Esophagus squamous epithelium (tissue), 4 donors: ENCODE results near the gene SRGAP1.

ENCODE experiments used
- POLR2A ChIP-seq, 4 donors: fragments of 450-650 bp; IDR thresholded peaks; one replicate each; pipeline ENCODE4 v1.6.1; 2017; ENCODE audit warnings: antibody characterized with exemption in 4 of 4, mild to moderate bottlenecking in 4 of 4, moderate library complexity in 3 of 4
- TF ChIP-seq, protein P1 (sequence below), 6 experiments: fragments of 450-650 bp in 4 of 6; fragments of 200-600 bp in 2 of 6; sonication (generic) in 2 of 6; IDR thresholded peaks; one replicate each; pipeline ENCODE4 v1.5.1; 2016 to 2019; ENCODE audit warnings: antibody characterized with exemption in 6 of 6, mild to moderate bottlenecking in 4 of 6, moderate library complexity in 4 of 6

DNA sequence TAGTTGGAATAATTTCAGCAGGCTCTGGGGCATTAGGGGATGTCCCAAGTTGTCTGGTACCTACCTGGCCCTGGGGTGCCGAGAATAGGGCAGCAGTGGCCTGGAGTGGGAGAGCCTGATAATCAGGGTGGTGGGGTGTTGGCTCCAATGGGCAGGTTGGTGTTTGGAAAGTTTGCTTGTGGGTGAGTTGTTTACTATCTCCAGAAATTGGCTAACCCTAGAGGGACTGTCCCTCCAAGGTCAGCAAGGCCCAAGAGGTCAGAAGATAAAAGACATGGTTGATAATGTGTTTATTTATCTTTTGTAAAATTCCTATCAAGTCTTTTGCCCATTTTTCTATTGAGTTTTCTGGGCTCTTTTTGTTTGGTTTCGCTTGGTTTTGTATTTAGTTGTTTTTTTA lies 272.5 kb downstream of the SRGAP1 start:
- TF ChIP-seq, protein P1, sequence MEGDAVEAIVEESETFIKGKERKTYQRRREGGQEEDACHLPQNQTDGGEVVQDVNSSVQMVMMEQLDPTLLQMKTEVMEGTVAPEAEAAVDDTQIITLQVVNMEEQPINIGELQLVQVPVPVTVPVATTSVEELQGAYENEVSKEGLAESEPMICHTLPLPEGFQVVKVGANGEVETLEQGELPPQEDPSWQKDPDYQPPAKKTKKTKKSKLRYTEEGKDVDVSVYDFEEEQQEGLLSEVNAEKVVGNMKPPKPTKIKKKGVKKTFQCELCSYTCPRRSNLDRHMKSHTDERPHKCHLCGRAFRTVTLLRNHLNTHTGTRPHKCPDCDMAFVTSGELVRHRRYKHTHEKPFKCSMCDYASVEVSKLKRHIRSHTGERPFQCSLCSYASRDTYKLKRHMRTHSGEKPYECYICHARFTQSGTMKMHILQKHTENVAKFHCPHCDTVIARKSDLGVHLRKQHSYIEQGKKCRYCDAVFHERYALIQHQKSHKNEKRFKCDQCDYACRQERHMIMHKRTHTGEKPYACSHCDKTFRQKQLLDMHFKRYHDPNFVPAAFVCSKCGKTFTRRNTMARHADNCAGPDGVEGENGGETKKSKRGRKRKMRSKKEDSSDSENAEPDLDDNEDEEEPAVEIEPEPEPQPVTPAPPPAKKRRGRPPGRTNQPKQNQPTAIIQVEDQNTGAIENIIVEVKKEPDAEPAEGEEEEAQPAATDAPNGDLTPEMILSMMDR (IDR thresholded peaks at IDR 0.05) = no peak
- no peak for TF ChIP-seq POLR2A (IDR thresholded peaks at IDR 0.05)
